NCI-H1092 treated with DMSO at 0.1 percent for 48 hours (cell line): ENCODE results near the gene MARVELD3.

ENCODE experiments used
- DNase-seq: peaks from one replicate; lab custom pipeline; 2025; lab: John Stamatoyannopoulos, UW

Gene MARVELD3

GRCh38 chr16:71622088-71622487 lies 3.9 kb upstream of the MARVELD3 start:
- DNase-seq = no peak

GRCh38 chr16:71623597-71623996 lies 2.4 kb upstream of the MARVELD3 start:
- no peak for DNase-seq

GRCh38 chr16:71625113-71625850 lies 702 bp upstream of the MARVELD3 start:
- DNase-seq = no peak

- no peak for DNase-seq
Measured at GRCh38 chr16:71626858-71627213, 852 bp downstream of the MARVELD3 start.

GRCh38 chr16:71627731-71628181 lies 1.8 kb downstream of the MARVELD3 start:
- DNase-seq = no peak

- DNase-seq = no peak
Measured at GRCh38 chr16:71628810-71629209, 2.8 kb downstream of the MARVELD3 start.

- peak; percentile 4 for DNase-seq
Measured at GRCh38 chr16:71629278-71630016, 3.5 kb downstream of the MARVELD3 start.

GRCh38 chr16:71630808-71631207 lies 4.8 kb downstream of the MARVELD3 start:
- no peak for DNase-seq

- no peak for DNase-seq
Measured at GRCh38 chr16:71631776-71632175, 5.8 kb downstream of the MARVELD3 start.

GRCh38 chr16:71635632-71636031 lies 9.6 kb downstream of the MARVELD3 start:
- DNase-seq = no peak

GRCh38 chr16:71637398-71637797 lies 11.4 kb downstream of the MARVELD3 start:
- DNase-seq = no peak

GRCh38 chr16:71645450-71645849 lies 19.5 kb downstream of the MARVELD3 start:
- peak; percentile 14 for DNase-seq

GRCh38 chr16:71647391-71647790 lies 21.4 kb downstream of the MARVELD3 start:
- DNase-seq = no peak

- no peak for DNase-seq
Measured at GRCh38 chr16:71648162-71648561, 22.2 kb downstream of the MARVELD3 start.

GRCh38 chr16:71648921-71649320 lies 22.9 kb downstream of the MARVELD3 start:
- DNase-seq = no peak

- no peak for DNase-seq
Measured at GRCh38 chr16:71649704-71650103, 23.7 kb downstream of the MARVELD3 start.

- no peak for DNase-seq
Measured at GRCh38 chr16:71658771-71659170, 32.8 kb downstream of the MARVELD3 start.

- DNase-seq = no peak
Measured at GRCh38 chr16:71659471-71659870, 33.5 kb downstream of the MARVELD3 start.

GRCh38 chr16:71666264-71666663 lies 40.3 kb downstream of the MARVELD3 start:
- DNase-seq = no peak

- no peak for DNase-seq
Measured at GRCh38 chr16:71666928-71667707, 41.1 kb downstream of the MARVELD3 start.

GRCh38 chr16:71669926-71670536 lies 44.0 kb downstream of the MARVELD3 start:
- no peak for DNase-seq

GRCh38 chr16:71670537-71670936 lies 44.6 kb downstream of the MARVELD3 start:
- DNase-seq = no peak
